Activated B cell treated with CpG ODN at 0.5 μM for 24 hours (primary cell): ENCODE data around the gene TRERF1. TPM values are rescaled to one million over a fixed set of nuclear protein-coding genes. Genes with fewer than 3 reads are reported as not detected.

Source experiments
- ATAC-seq: fragments of 200-7000 bp; cut with Tn5 transposase; one replicate; pipeline ENCODE4 v1.10.0; 2021; ENCODE audit warnings: low read depth, mild to moderate bottlenecking, moderate library complexity
- CTCF ChIA-PET: fragments of 350-600 bp; sonication (Branson Sonifier 250); formaldehyde crosslinking; loops from one replicate; lab custom pipeline; 2021; ENCODE audit warnings: antibody characterized with exemption; lab: Charles Lee
- POLR2A ChIA-PET: fragments of 350-600 bp; sonication (Branson Sonifier 250); formaldehyde crosslinking; loops from one replicate; lab custom pipeline; 2021; ENCODE audit warnings: antibody characterized with exemption; lab: Charles Lee
- DNase-seq: peaks from one replicate; pipeline ENCODE4 v3.0.0; 2022
- H3K27ac Mint-ChIP-seq: one replicate; pipeline ENCODE4 v1.8.0; 2020; ENCODE audit warnings: mixed read lengths
- H3K27me3 Mint-ChIP-seq: one replicate; pipeline ENCODE4 v1.8.0; 2021; ENCODE audit warnings: mixed read lengths
- H3K36me3 Mint-ChIP-seq: one replicate; pipeline ENCODE4 v1.8.0; 2021; ENCODE audit warnings: low read depth, mixed read lengths
- H3K4me1 Mint-ChIP-seq: one replicate; pipeline ENCODE4 v1.8.0; 2021; ENCODE audit warnings: mixed read lengths
- H3K4me3 Mint-ChIP-seq: one replicate; pipeline ENCODE4 v1.8.0; 2020; ENCODE audit warnings: mild to moderate bottlenecking, mixed read lengths
- H3K9me3 Mint-ChIP-seq: one replicate; pipeline ENCODE4 v1.8.0; 2020; ENCODE audit warnings: mixed read lengths
- intact Hi-C: fragments of 100-400 bp; cut with micrococcal nuclease; formaldehyde crosslinking; loops from one replicate; pipeline ENCODE4 v1.15.1; 2024
- total RNA-seq: library from RNA; stranded (reverse); gene quantifications from 2 replicates; pipeline ENCODE4 v1.2.3, GENCODE V29; 2022
- TF ChIP-seq, protein P1 (sequence below): fragments of 200-600 bp; IDR thresholded peaks from one replicate; pipeline ENCODE4 v1.8.0; 2022; ENCODE audit warnings: antibody characterized with exemption, mild to moderate bottlenecking

TRERF1 gene
- total RNA-seq, 1 donor from 2014 or later: 4.1 TPM

DNA sequence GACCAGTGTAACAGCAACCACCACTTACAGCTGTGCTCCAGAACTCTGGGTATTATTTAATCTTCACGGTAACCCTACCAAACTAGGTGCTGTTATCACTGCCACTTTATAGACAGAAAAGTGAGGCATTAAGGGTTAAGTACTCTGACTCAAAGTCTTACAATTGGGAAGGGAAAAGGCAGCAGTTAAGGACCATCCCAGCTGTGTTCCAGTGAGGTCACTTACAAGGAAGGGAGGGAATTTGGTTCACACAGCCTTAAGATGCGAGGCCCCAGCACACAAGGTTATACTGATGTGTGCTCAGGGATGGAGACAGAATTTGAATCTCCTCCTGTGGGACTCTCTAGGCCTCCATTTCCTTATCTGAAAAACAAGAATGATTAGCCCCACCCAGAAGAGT, 46.7 kb downstream of the TRERF1 start:
- H3K4me3 Mint-ChIP-seq: no peak overlapping the region
- intact Hi-C loops: no loop called here
- H3K27ac Mint-ChIP-seq: no peak overlapping the region
- no peaks in the 10 kb centered on the region for H3K9me3 Mint-ChIP-seq
- peaks cover 9% of the 10 kb centered on the region for H3K4me1 Mint-ChIP-seq
- TF ChIP-seq, protein P1, sequence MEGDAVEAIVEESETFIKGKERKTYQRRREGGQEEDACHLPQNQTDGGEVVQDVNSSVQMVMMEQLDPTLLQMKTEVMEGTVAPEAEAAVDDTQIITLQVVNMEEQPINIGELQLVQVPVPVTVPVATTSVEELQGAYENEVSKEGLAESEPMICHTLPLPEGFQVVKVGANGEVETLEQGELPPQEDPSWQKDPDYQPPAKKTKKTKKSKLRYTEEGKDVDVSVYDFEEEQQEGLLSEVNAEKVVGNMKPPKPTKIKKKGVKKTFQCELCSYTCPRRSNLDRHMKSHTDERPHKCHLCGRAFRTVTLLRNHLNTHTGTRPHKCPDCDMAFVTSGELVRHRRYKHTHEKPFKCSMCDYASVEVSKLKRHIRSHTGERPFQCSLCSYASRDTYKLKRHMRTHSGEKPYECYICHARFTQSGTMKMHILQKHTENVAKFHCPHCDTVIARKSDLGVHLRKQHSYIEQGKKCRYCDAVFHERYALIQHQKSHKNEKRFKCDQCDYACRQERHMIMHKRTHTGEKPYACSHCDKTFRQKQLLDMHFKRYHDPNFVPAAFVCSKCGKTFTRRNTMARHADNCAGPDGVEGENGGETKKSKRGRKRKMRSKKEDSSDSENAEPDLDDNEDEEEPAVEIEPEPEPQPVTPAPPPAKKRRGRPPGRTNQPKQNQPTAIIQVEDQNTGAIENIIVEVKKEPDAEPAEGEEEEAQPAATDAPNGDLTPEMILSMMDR: no peak
- CTCF ChIA-PET: no interaction called here
- ATAC-seq (no peak), DNase-seq (no peak)
- H3K27me3 Mint-ChIP-seq: no peaks in the 10 kb centered on the region
- no peaks in the 10 kb centered on the region for H3K36me3 Mint-ChIP-seq
- POLR2A ChIA-PET: no interaction called here

DNA sequence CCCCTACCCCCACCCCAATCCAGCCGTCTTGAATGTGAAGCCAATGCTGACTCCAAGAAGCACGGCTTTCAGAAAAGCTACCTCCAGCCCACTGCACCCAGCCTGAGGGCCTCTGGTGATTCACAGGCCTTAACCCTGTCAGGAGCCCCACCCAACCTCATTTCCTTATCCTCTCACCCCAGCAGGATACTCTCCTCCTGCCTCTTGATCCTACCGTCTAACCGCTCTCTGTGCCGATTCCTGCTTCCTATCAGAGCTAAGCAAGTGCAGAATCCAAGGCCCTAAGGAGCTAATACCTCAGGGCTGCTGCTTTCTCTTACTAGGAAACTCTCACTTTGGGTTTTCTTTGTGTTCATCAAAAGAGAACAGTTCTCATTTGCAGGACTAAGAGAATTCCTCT, 47.2 kb downstream of the TRERF1 start:
- H3K4me1 Mint-ChIP-seq: peaks cover 5% of the 10 kb centered on the region
- no peak for DNase-seq
- ChIA-PET CTCF (no interaction called here), POLR2A (no interaction called here)
- intact Hi-C loops: no loop called here
- no peaks in the 10 kb centered on the region for H3K27me3 Mint-ChIP-seq
- no peak overlapping the region for H3K4me3 Mint-ChIP-seq
- H3K36me3 Mint-ChIP-seq: no peaks in the 10 kb centered on the region
- ATAC-seq: no peak
- H3K9me3 Mint-ChIP-seq: no peaks in the 10 kb centered on the region
- TF ChIP-seq, protein P1: no peak
- no peak overlapping the region for H3K27ac Mint-ChIP-seq

DNA sequence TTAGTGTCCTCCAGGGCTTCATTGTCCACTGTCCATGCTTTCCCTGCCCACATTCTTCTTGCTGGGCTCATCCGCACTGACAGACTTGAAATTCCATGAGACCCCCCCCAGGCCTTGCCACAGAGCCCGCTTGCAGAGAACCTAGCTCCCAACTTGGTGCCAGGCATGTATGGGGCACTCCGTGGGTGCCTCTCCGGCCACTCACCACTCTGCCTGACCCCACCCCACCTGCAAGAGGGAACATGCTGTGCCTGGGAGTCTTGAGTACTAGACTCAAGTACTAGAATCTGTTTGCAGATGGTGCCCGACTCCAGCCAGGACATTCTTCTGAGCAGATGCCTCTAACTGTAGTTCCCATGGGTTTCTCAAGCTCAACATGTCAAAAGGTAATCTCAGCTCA, 47.9 kb downstream of the TRERF1 start:
- ATAC-seq: no peak
- intact Hi-C loops: no loop called here
- peaks cover 2% of the 10 kb centered on the region for H3K4me1 Mint-ChIP-seq
- TF ChIP-seq, protein P1: no peak
- CTCF ChIA-PET: no interaction called here
- H3K9me3 Mint-ChIP-seq: no peaks in the 10 kb centered on the region
- DNase-seq: no peak
- POLR2A ChIA-PET: no interaction called here
- no peak overlapping the region for H3K4me3 Mint-ChIP-seq
- H3K27ac Mint-ChIP-seq: no peak overlapping the region
- no peaks in the 10 kb centered on the region for H3K27me3 Mint-ChIP-seq
- no peaks in the 10 kb centered on the region for H3K36me3 Mint-ChIP-seq

DNA sequence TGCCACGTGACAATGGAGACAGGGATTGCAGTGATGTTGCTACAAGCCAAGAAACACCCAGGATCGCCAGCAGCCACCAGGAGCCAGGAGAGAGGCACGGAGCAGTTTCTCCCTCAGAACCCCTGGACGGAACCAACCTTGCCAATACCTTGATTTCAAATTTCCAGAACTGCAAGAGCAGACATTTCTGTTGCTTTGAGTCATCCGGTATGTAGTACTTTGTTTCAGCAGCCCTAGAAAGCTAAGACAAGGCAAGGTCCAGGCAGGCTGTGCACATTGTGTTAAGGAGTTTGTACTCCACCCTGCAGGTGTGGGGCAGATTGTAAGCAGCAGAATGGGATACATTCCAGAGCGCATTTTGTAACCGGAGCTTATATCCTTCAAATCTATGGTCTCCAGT, 48.3 kb downstream of the TRERF1 start:
- H3K27ac Mint-ChIP-seq: no peak overlapping the region
- no peaks in the 10 kb centered on the region for H3K27me3 Mint-ChIP-seq
- ChIA-PET CTCF (no interaction called here), POLR2A (no interaction called here)
- H3K9me3 Mint-ChIP-seq: no peaks in the 10 kb centered on the region
- no peaks in the 10 kb centered on the region for H3K36me3 Mint-ChIP-seq
- DNase-seq (no peak), ATAC-seq (no peak)
- no peak overlapping the region for H3K4me3 Mint-ChIP-seq
- intact Hi-C loops: no loop called here
- peaks cover 2% of the 10 kb centered on the region for H3K4me1 Mint-ChIP-seq
- TF ChIP-seq, protein P1: no peak

DNA sequence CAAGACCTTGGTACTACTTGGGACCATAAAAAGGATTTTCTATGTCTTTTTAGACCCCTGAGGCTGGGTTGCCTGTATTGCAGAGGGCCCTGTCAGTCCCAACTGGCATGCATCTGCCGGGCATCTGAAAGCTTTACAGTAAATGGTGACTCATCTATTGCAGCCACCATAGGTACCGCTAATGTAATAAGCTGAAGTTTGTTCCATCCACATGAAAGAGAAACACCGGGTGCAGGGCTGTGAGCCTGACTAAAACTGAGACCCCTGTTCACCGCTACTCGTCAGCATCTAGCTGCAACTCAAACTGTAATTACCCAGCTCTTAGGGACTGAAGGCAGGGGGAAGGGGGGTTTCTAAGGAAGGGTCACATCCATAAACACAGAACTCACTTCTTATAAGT, 49.5 kb downstream of the TRERF1 start:
- Mint-ChIP-seq H3K27ac (no peak overlapping the region), H3K27me3 (no peaks in the 10 kb centered on the region), H3K4me1 (no peaks in the 10 kb centered on the region), H3K36me3 (no peaks in the 10 kb centered on the region), H3K4me3 (no peak overlapping the region), H3K9me3 (no peaks in the 10 kb centered on the region)
- ATAC-seq (no peak), DNase-seq (no peak)
- ChIA-PET POLR2A (interaction anchor here (0.6 kb wide), 1 partner anchor 11 kb away, joined by 5 read pairs; no protein-coding TSS in a partner anchor), CTCF (interaction anchor here (0.9 kb wide), 1 partner anchor 145 kb away, joined by 5 read pairs; no protein-coding TSS in a partner anchor)
- intact Hi-C loops: no loop called here
- TF ChIP-seq, protein P1: no peak
